ENCODE data around the gene CRYBG2. TPM values are rescaled to one million over a fixed set of nuclear protein-coding genes. Genes with fewer than 3 reads are reported as not detected.

Gene CRYBG2
- total RNA-seq, 2 experiments from 2014 or later: 1.3 to 1.4 TPM

DNA sequence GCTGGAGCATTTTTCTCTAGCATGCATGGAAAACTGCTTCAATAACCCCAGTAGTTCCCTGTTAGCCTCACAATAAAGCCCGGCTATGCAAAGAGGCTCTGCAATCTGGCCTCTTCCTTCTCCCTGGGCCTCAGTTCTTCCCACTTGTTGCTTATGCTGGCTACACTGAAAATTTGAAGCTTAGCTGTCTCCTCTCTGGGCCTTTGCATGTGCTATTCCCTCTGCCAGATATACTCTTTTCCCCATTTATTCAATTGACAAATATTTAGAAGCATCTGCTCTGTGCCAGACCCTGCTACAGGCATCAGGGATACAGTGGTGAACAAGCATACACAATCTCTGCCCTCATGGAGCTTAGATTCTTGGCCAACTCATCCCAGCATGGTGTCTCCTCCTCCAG, 15.3 kb downstream of the CRYBG2 start:
- intact Hi-C loops (cut with DNase I, micrococcal nuclease): no loop called here
- Histone ChIP-seq H3K4me1 (ENCODE audit: insufficient read depth, low read length) (peaks cover 20% of the 10 kb centered on the region), H3K9me3 (ENCODE audit: control insufficient read depth in 1 of 2, insufficient read depth in 1 of 2, low read length in 2 of 2) (no peaks in the 10 kb centered on the region), H3K36me3 (ENCODE audit: insufficient read depth, low read length) (no peaks in the 10 kb centered on the region), H3K27me3 (ENCODE audit: control insufficient read depth in 1 of 2, insufficient read depth in 2 of 2, low read length in 2 of 2) (no peaks in the 10 kb centered on the region), H3K27ac (ENCODE audit: low read depth in 1 of 2, low read length in 2 of 2) (no peak overlapping the region), H3K4me3 (ENCODE audit: low read length) (no peak overlapping the region)
- Mint-ChIP-seq H3K27ac (peak overlapping the region; percentile 1), H3K4me3 (peak overlapping the region; percentile 12), H3K36me3 (ENCODE audit: low read depth) (no peaks in the 10 kb centered on the region), H3K27me3 (no peaks in the 10 kb centered on the region), H3K4me1 (ENCODE audit: low read depth) (peaks cover 8% of the 10 kb centered on the region), H3K9me3 (no peaks in the 10 kb centered on the region)
- ChIA-PET CTCF (no interaction called here), POLR2A (interaction anchor here (1.2 to 2.0 kb wide), 3 partner anchors 17 to 93 kb away, joined by 3 to 6 read pairs (median 4); partner anchors contain the start of gene DHDDS)
- no peak for DNase-seq
- TF ChIP-seq, protein P1, sequence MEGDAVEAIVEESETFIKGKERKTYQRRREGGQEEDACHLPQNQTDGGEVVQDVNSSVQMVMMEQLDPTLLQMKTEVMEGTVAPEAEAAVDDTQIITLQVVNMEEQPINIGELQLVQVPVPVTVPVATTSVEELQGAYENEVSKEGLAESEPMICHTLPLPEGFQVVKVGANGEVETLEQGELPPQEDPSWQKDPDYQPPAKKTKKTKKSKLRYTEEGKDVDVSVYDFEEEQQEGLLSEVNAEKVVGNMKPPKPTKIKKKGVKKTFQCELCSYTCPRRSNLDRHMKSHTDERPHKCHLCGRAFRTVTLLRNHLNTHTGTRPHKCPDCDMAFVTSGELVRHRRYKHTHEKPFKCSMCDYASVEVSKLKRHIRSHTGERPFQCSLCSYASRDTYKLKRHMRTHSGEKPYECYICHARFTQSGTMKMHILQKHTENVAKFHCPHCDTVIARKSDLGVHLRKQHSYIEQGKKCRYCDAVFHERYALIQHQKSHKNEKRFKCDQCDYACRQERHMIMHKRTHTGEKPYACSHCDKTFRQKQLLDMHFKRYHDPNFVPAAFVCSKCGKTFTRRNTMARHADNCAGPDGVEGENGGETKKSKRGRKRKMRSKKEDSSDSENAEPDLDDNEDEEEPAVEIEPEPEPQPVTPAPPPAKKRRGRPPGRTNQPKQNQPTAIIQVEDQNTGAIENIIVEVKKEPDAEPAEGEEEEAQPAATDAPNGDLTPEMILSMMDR (IDR thresholded peaks at IDR 0.05): no peak
- no peak for ATAC-seq (ENCODE audit: poor library complexity)

DNA sequence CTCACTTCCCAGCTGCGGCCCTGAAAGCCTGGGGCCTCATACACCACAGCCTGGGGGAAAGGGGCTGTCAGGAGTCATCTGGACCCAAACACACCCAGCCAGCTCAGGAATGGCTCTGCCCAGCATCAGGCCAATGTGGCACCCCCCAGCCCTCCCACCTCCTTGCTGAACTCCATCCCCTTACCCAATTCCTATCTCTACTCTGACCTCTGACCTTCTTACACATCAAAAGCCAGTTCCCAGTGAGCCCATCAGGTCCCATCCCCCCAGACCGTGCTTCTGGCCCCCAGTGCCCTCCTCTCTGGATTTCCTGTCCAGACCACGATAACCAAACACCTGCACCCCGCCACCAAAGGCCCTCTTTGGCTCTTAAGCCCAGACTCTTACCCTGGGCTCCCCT, 16.3 kb downstream of the CRYBG2 start:
- Histone ChIP-seq H3K27ac (ENCODE audit: low read depth in 1 of 2, low read length in 2 of 2) (no peak overlapping the region), H3K27me3 (ENCODE audit: control insufficient read depth in 1 of 2, insufficient read depth in 2 of 2, low read length in 2 of 2) (no peaks in the 10 kb centered on the region), H3K4me1 (ENCODE audit: insufficient read depth, low read length) (peaks cover 20% of the 10 kb centered on the region), H3K9me3 (ENCODE audit: control insufficient read depth in 1 of 2, insufficient read depth in 1 of 2, low read length in 2 of 2) (no peaks in the 10 kb centered on the region), H3K36me3 (ENCODE audit: insufficient read depth, low read length) (no peaks in the 10 kb centered on the region), H3K4me3 (ENCODE audit: low read length) (no peak overlapping the region)
- Mint-ChIP-seq H3K4me1 (ENCODE audit: low read depth) (peaks cover 8% of the 10 kb centered on the region), H3K27me3 (no peaks in the 10 kb centered on the region), H3K4me3 (peak overlapping the region; percentile 73), H3K36me3 (ENCODE audit: low read depth) (no peaks in the 10 kb centered on the region), H3K27ac (peak overlapping the region; percentile 28), H3K9me3 (no peaks in the 10 kb centered on the region)
- intact Hi-C loops (cut with DNase I, micrococcal nuclease): no loop called here
- DNase-seq (no peak), ATAC-seq (ENCODE audit: poor library complexity) (no peak)
- ChIA-PET POLR2A (interaction anchor here (0.9 to 2.0 kb wide), 4 partner anchors 16 to 94 kb away, joined by 3 to 6 read pairs (median 4); partner anchors contain the start of gene DHDDS), CTCF (interaction anchor here (1.2 to 2.5 kb wide), 2 partner anchors 54 to 79 kb away, joined by 3 to 8 read pairs; no protein-coding TSS in a partner anchor)
- TF ChIP-seq, protein P1 (IDR thresholded peaks at IDR 0.05): no peak

DNA sequence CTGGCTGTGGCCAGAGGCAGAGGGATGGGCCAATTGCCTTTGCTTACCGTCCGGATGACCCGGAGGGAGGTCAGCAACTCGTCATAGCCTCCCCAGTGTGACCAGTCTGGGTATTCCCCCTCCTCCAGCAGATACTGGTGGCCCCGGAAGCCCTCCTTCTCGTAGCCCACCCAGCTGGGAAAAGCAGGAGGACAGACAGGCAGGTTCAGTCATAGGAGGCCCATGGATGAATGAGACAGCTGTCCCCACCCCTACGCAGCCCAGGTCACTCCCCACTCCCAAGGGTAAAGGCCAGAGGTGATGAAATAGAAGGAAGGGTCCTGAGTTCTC, 16.8 kb downstream of the CRYBG2 start:
- peaks cover 20% of the 10 kb centered on the region for H3K4me1 ChIP-seq (ENCODE audit: insufficient read depth, low read length)
- Mint-ChIP-seq H3K9me3 (no peaks in the 10 kb centered on the region), H3K27ac (no peak overlapping the region), H3K27me3 (no peaks in the 10 kb centered on the region), H3K4me3 (peak overlapping the region; percentile 66), H3K4me1 (ENCODE audit: low read depth) (peaks cover 8% of the 10 kb centered on the region), H3K36me3 (ENCODE audit: low read depth) (no peaks in the 10 kb centered on the region)
- H3K36me3 ChIP-seq (ENCODE audit: insufficient read depth, low read length): no peaks in the 10 kb centered on the region
- ChIA-PET CTCF (interaction anchor here (1.0 to 2.5 kb wide), 4 partner anchors 15 to 80 kb away, joined by 3 to 8 read pairs (median 3); no protein-coding TSS in a partner anchor), POLR2A (interaction anchor here (0.9 to 1.7 kb wide), 4 partner anchors 10 to 22 kb away, joined by 3 to 5 read pairs (median 4); no protein-coding TSS in a partner anchor)
- H3K27ac ChIP-seq (ENCODE audit: low read depth in 1 of 2, low read length in 2 of 2): no peak overlapping the region
- no peak overlapping the region for H3K4me3 ChIP-seq (ENCODE audit: low read length)
- ATAC-seq (ENCODE audit: poor library complexity): no peak
- TF ChIP-seq, protein P1 (IDR thresholded peaks at IDR 0.05): no peak
- intact Hi-C loops (cut with DNase I, micrococcal nuclease): no loop called here
- no peaks in the 10 kb centered on the region for H3K27me3 ChIP-seq (ENCODE audit: control insufficient read depth in 1 of 2, insufficient read depth in 2 of 2, low read length in 2 of 2)
- no peak for DNase-seq
- H3K9me3 ChIP-seq (ENCODE audit: control insufficient read depth in 1 of 2, insufficient read depth in 1 of 2, low read length in 2 of 2): no peaks in the 10 kb centered on the region

All from CD4-positive, alpha-beta T cell (primary cell).